Measurements from ENCODE around the gene LGI1.
"Not testable (repeated sequence)": the region's sequence is repeated elsewhere in the genome, so short reads cannot be mapped to it uniquely, and the experiment has no call there.

Gene LGI1

GRCh38 chr10:93807371-93807770, 49.6 kb downstream of the LGI1 start:
- DNase-seq (ENCODE audit: low read depth), result no peak

- no peak for DNase-seq (ENCODE audit: low read depth)
Observed at GRCh38 chr10:93812659-93813338, 55.1 kb downstream of the LGI1 start.

GRCh38 chr10:93813507-93814465, 56.0 kb downstream of the LGI1 start:
- DNase-seq (ENCODE audit: low read depth), result no peak

- DNase-seq (ENCODE audit: low read depth), result no peak
Observed at GRCh38 chr10:93815304-93816096, 57.8 kb downstream of the LGI1 start.

- no peak for DNase-seq (ENCODE audit: low read depth)
Observed at GRCh38 chr10:93816123-93816747, 58.5 kb downstream of the LGI1 start.

GRCh38 chr10:93818086-93818485, 60.4 kb downstream of the LGI1 start:
- no peak for DNase-seq (ENCODE audit: low read depth)

GRCh38 chr10:93819520-93819919, 61.8 kb downstream of the LGI1 start:
- DNase-seq (ENCODE audit: low read depth), result no peak

- DNase-seq (ENCODE audit: low read depth), result no peak
Observed at GRCh38 chr10:93820434-93820833, 62.7 kb downstream of the LGI1 start.

- peak; percentile 28 for DNase-seq (ENCODE audit: low read depth)
Observed at GRCh38 chr10:93821051-93821772, 63.5 kb downstream of the LGI1 start.

- DNase-seq (ENCODE audit: low read depth), result no peak
Observed at GRCh38 chr10:93826355-93826754, 68.6 kb downstream of the LGI1 start.

GRCh38 chr10:93827056-93827804, 69.5 kb downstream of the LGI1 start:
- no peak for DNase-seq (ENCODE audit: low read depth)

- not testable (repeated sequence) for DNase-seq (ENCODE audit: low read depth)
Observed at GRCh38 chr10:93831065-93831464, 73.3 kb downstream of the LGI1 start.

- DNase-seq (ENCODE audit: low read depth), result no peak
Observed at GRCh38 chr10:93835770-93836169, 78.0 kb downstream of the LGI1 start.

- no peak for DNase-seq (ENCODE audit: low read depth)
Observed at GRCh38 chr10:93837822-93838221, 80.1 kb downstream of the LGI1 start.

- DNase-seq (ENCODE audit: low read depth), result no peak
Observed at GRCh38 chr10:93838278-93838677, 80.5 kb downstream of the LGI1 start.

- no peak for DNase-seq (ENCODE audit: low read depth)
Observed at GRCh38 chr10:93841961-93842360, 84.2 kb downstream of the LGI1 start.

- DNase-seq (ENCODE audit: low read depth), result no peak
Observed at GRCh38 chr10:93844979-93845626, 87.4 kb downstream of the LGI1 start.
